ENCODE measurements around the gene MLLT10.

The MLLT10 gene

GRCh38 chr10:21661935-21662334 is 127.9 kb downstream of the MLLT10 start:
- TF ChIP-seq POLR2AphosphoS5 (IDR thresholded peaks at IDR 0.05; ENCODE audit: low read depth, low read length), result no peak
- no peak for TF ChIP-seq TAF1 (IDR thresholded peaks at IDR 0.05; ENCODE audit: borderline replicate concordance, insufficient read depth, low read length)
- TF ChIP-seq FOXP2 (optimal IDR thresholded peaks at IDR 0.05; ENCODE audit: borderline replicate concordance, extremely low read depth, extremely low read length, insufficient read depth), result no peak
- no peak for TF ChIP-seq REST (IDR thresholded peaks at IDR 0.05; ENCODE audit: insufficient read depth in 1 of 2, low read depth in 2 of 2, low read length in 2 of 2)
- TF ChIP-seq SIN3A (IDR thresholded peaks at IDR 0.05; ENCODE audit: borderline replicate concordance, insufficient read depth, low read length), result no peak

- TF ChIP-seq SIN3A (IDR thresholded peaks at IDR 0.05; ENCODE audit: borderline replicate concordance, insufficient read depth, low read length) (no peak), REST (IDR thresholded peaks at IDR 0.05; ENCODE audit: insufficient read depth in 1 of 2, low read depth in 2 of 2, low read length in 2 of 2) (no peak), FOXP2 (optimal IDR thresholded peaks at IDR 0.05; ENCODE audit: borderline replicate concordance, extremely low read depth, extremely low read length, insufficient read depth) (no peak), TAF1 (IDR thresholded peaks at IDR 0.05; ENCODE audit: borderline replicate concordance, insufficient read depth, low read length) (no peak), POLR2AphosphoS5 (IDR thresholded peaks at IDR 0.05; ENCODE audit: low read depth, low read length) (no peak)
Observed at GRCh38 chr10:21662635-21663034, 128.6 kb downstream of the MLLT10 start.

- TF ChIP-seq FOXP2 (optimal IDR thresholded peaks at IDR 0.05; ENCODE audit: borderline replicate concordance, extremely low read depth, extremely low read length, insufficient read depth) (no peak), SIN3A (IDR thresholded peaks at IDR 0.05; ENCODE audit: borderline replicate concordance, insufficient read depth, low read length) (no peak)
Observed at GRCh38 chr10:21668831-21669230, 134.8 kb downstream of the MLLT10 start.

- TF ChIP-seq SIN3A (IDR thresholded peaks at IDR 0.05; ENCODE audit: borderline replicate concordance, insufficient read depth, low read length), result no peak
- TF ChIP-seq REST (IDR thresholded peaks at IDR 0.05; ENCODE audit: insufficient read depth in 1 of 2, low read depth in 2 of 2, low read length in 2 of 2), result no peak
- no peak for TF ChIP-seq TAF1 (IDR thresholded peaks at IDR 0.05; ENCODE audit: borderline replicate concordance, insufficient read depth, low read length)
- no peak for TF ChIP-seq POLR2AphosphoS5 (IDR thresholded peaks at IDR 0.05; ENCODE audit: low read depth, low read length)
- no peak for TF ChIP-seq FOXP2 (optimal IDR thresholded peaks at IDR 0.05; ENCODE audit: borderline replicate concordance, extremely low read depth, extremely low read length, insufficient read depth)
Observed at GRCh38 chr10:21670391-21670790, 136.4 kb downstream of the MLLT10 start.

- TF ChIP-seq FOXP2 (optimal IDR thresholded peaks at IDR 0.05; ENCODE audit: borderline replicate concordance, extremely low read depth, extremely low read length, insufficient read depth), result no peak
Observed at GRCh38 chr10:21673668-21674067, 139.6 kb downstream of the MLLT10 start.

GRCh38 chr10:21675157-21675796 is 141.2 kb downstream of the MLLT10 start:
- TF ChIP-seq FOXP2 (optimal IDR thresholded peaks at IDR 0.05; ENCODE audit: borderline replicate concordance, extremely low read depth, extremely low read length, insufficient read depth), result no peak
- no peak for TF ChIP-seq SIN3A (IDR thresholded peaks at IDR 0.05; ENCODE audit: borderline replicate concordance, insufficient read depth, low read length)
- TF ChIP-seq REST (IDR thresholded peaks at IDR 0.05; ENCODE audit: insufficient read depth in 1 of 2, low read depth in 2 of 2, low read length in 2 of 2), result no peak
- no peak for TF ChIP-seq POLR2AphosphoS5 (IDR thresholded peaks at IDR 0.05; ENCODE audit: low read depth, low read length)
- no peak for TF ChIP-seq TAF1 (IDR thresholded peaks at IDR 0.05; ENCODE audit: borderline replicate concordance, insufficient read depth, low read length)
